GM19455 (cell line): ENCODE measurements around the gene GABBR2.

Experiments used
- ATAC-seq: cut with Tn5 transposase; IDR thresholded peaks from one replicate; pipeline ENCODE4 v1.9.1; 2021; ENCODE audit not compliant: unreplicated experiment

The GABBR2 gene

DNA sequence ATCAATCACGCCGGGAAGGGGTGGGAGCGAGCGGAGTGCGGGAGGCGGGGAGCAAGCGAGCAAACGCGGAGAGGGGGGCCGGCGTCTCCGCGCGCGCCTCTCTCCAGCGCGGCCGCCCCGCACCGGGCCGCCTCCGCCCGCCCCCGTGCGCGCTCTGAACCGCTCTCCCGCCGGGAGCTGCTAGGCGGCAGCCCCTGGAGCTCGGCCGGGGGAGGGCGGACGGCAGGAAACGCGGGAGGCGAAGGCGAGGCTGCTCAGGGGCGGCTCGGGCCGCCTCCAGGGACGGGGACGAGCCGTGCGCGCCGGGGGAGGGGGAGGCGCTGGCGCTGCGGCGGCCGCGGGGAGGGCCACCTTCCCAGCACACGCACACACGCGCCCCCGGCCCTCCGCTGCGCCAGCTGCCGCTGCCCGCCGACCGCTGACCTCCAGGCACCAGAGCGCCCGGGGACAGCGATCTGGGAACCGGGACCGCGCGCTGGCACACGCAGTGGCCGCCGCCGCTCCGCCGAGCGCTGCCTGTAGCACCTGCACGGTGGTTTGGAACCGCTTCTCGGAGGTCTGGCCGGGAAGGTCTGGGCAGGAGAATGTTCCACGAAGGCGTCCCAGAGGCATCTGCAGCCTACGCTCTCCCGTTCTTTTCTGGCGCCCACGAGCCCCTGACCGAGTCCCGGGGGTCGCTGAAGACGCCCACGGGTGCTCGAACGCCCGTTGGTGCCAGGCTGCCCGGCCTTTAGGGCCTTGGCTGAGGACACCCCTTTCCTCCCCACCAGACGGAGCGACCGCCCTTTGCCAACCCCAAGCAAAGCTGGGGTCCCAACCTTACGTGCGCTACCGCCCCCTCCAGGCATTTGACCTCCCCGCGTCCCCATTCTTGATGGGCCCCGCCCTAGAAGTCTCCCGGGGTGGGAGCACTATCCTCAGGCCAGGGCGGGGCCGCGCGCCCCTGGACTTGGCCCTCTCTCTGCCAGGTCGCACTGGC is at the start of gene GABBR2:
GABBR2 (minus strand) TSS at position 3 of the 979 bp plus-strand sequence. CDS start 198 bp downstream, outside the sequence.
- ATAC-seq = no peak

GRCh38 chr9:98755006-98755618 is 46.4 kb upstream of the GABBR2 start:
- no peak for ATAC-seq

- ATAC-seq = no peak
These were observed 42.5 kb upstream of the GABBR2 start for GRCh38 chr9:98751210-98751609.

- ATAC-seq = no peak
These were observed 41.8 kb upstream of the GABBR2 start for GRCh38 chr9:98750364-98751060.

GRCh38 chr9:98747476-98747875 is 38.7 kb upstream of the GABBR2 start:
- ATAC-seq = no peak

GRCh38 chr9:98745470-98745869 is 36.7 kb upstream of the GABBR2 start:
- no peak for ATAC-seq

DNA sequence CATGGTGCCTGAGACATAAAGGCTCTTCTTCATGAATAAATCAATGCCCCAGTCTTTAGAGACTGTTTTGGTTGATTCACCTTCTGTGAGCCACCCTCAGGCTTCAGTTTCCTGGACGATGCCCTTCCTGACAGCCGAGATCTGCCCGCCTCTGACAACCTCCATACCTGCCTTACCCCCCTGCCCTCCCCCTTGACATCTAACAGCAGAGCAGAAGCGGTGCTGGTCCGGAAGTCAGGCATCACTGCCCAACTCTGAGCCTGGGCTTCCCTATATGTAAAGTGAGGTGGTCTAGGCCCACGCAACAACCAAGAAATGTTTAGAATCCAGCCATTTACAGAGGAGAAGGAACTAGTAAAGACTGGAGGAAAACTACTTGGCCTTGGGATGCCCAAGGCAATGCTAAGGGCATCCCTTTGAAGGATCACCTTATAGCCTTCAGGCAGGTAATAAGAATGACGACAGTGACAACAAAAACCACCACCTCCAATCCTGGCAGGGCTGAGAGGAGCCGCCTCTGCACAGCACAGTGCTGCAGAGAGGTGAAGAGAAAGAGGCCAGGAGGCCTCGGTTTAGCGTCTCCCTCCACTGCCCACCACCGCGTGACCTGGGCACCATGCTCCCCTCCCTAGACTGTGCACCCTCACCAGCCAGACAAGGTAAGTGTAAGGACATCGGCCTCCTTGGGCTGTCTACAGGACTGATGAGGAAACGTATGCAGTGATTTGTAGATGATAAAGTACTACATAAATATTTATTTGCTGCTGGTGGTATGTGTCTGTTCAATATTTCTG is 35.3 kb upstream of the GABBR2 start:
- no peak for ATAC-seq

DNA sequence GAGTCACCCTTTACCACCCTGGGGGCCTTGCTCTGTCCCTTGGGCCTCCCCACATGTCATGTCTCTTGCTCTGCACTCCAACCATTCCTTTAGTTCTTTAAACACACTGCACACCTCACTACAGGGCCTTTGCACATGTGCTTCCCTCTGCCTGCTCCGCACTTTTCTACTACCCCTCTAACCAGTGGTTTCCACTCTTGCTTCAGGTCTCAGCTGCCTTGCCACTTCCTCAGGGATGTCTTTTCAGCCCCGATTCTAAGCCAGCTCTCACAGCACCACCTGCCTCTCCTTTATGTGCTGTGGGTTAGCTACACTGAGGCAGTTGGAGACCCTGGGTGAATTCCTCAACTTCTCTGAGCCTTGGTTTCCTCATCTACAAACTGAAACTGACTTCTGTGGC is 34.6 kb upstream of the GABBR2 start:
- no peak for ATAC-seq

GRCh38 chr9:98742325-98743280 is 33.9 kb upstream of the GABBR2 start:
- ATAC-seq = no peak

GRCh38 chr9:98740226-98740881 is 31.6 kb upstream of the GABBR2 start:
- ATAC-seq = no peak

DNA sequence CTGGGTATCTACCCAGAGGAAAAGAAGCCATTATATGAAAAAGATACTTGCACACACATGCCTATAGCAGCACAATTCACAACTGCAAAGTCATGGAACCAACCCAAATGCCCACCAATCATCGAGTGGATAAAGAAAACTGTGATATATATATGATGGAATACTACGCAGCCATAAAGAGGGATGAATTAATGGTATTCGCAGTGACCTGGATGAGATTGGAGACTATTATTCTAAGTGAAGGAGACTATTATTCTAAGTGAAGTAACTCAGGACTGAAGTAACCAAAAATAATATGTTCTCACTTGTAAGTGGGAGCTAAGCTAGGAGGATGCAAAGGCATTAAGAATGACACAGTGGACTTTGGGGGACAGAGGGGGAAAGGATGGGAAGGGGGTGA is 30.0 kb upstream of the GABBR2 start:
- ATAC-seq = no peak

GRCh38 chr9:98736226-98736625 is 27.5 kb upstream of the GABBR2 start:
- no peak for ATAC-seq

DNA sequence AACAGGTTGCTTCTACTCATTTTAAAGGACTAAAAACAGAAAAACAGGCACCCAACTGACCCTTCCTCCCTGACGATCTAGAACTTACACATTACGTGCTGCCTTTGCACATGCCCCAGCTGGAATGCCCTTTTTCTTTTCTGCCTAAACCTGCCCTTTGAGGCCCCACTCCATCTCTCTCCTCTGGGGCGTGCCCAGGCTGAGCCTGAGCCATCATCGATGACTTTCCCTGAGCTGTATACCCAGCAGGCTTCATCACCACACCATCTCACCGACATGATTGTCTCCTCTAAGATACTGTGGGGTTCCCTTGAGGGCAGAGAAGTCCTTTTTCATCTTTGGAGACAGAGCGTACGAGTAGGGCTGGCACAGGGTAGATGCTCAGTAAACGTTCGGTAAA is 24.1 kb upstream of the GABBR2 start:
- no peak for ATAC-seq

- ATAC-seq = no peak
These were observed 23.4 kb upstream of the GABBR2 start for GRCh38 chr9:98732091-98732490.

DNA sequence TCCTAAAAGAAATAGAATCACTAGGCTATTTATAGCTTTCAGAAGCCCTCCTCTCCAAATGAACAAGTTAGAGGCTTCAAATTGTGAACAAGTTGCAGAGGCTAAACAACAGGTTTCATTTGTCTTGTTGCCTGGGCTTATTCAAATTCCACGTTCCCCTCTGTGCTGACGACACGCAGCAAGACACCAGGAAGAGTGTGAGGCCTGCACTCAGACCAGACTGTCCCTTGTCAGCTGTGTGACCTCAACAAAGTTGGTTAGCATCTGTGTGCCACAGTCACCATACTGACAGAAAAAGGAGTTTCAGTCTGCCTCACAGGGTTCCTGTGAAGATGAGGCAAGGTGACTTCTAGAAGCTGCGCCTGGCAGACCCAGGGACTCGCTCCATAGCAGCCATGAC is 22.1 kb upstream of the GABBR2 start:
- no peak for ATAC-seq

- ATAC-seq = no peak
These were observed 19.8 kb upstream of the GABBR2 start for GRCh38 chr9:98728500-98728899.

DNA sequence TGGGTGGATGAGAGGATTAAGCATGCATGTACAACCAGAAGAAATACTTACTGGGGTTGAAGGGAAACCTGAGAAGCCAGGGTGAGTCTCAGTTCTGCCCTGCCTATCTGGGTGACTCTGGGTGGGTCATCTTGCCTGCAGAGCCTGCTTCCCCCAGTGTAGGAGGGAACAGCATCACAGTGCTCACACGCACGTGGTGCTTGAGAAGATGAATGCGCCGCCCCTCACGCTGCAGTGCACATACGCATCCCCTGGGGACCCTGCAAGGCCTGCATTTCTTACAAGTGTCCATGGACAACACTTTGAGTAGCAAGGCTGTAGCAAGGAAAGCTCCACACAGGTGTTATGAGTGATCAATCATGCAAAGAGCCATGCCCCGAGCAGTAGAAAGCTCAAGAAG is 18.7 kb upstream of the GABBR2 start:
- ATAC-seq = no peak

DNA sequence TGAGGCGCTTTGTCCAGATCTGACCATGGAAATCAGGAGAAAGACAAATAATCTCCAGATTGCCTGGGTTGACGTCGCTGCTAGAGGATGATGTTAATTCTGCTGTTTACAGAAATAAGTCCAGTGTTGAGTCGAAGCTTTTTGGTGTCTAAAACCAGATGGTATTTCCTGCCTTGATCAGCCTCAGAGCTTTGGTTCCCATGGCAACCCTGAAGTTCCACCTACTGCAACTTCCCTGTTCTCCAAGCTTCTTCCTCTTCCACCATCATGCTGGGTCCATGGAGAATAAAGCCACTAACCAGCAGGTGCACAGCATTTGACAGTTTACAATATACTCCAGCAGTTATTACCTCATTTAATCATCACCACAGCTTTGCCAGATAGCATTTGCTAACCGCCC is 18.0 kb upstream of the GABBR2 start:
- no peak for ATAC-seq

DNA sequence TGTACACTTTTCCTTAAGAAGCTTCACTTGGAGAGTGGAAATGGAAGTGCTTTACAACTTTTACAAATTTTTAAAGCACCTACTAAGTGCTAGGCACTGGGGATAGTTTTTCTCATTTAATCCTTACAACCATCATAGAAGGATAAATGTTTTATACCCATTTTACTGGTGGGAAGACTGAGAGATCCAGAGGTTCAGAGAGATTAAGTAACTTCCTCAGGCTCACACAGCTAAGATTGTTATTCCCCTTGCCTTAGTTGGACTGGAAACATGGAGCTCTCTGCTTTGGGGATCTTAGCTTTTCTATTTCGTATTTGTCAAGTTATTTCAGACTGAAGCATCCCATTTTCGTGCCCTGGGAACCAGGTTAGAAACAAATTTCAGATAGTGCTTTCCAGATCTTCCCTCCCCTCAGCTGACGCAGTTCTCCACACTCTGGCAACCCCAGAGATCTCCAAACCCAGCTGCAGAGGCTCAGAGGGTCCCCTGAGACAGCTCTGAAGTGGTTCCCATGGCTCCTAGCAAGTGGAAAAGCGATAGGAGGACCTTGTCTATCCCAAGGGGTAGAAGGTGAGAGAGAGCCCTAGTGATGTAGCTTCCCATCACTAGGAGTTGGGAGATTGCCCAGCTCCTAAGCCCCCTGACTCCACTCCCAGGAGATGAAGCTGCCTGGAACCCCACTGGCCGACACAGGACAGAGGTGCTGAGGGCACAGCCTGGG is 16.2 kb upstream of the GABBR2 start:
- ATAC-seq = no peak
